Activated CD4-positive, alpha-beta T cell treated with anti-CD3 and anti-CD28 coated beads for 1 hour (primary cell): ENCODE results near the gene LAMB1.
"Not testable (repeated sequence)": the region's sequence is repeated elsewhere in the genome, so short reads cannot be mapped to it uniquely, and the experiment has no call there.

Source experiments
- DNase-seq: peaks from one replicate; pipeline ENCODE4 v3.0.0-alpha.2; 2020

LAMB1 gene

GRCh38 chr7:107967420-107967819 is 35.5 kb downstream of the LAMB1 start:
- no peak for DNase-seq

- DNase-seq: no peak
Measured at GRCh38 chr7:107966711-107967110, 36.2 kb downstream of the LAMB1 start.

- no peak for DNase-seq
Measured at GRCh38 chr7:107964510-107964909, 38.5 kb downstream of the LAMB1 start.

GRCh38 chr7:107962817-107963216 is 40.1 kb downstream of the LAMB1 start:
- DNase-seq: no peak

- DNase-seq: no peak
Measured at GRCh38 chr7:107961405-107961804, 41.6 kb downstream of the LAMB1 start.

- DNase-seq: no peak
Measured at GRCh38 chr7:107960272-107960671, 42.7 kb downstream of the LAMB1 start.

- DNase-seq: no peak
Measured at GRCh38 chr7:107959527-107959898, 43.4 kb downstream of the LAMB1 start.

GRCh38 chr7:107958764-107959526 is 44.0 kb downstream of the LAMB1 start:
- no peak for DNase-seq

GRCh38 chr7:107957436-107957835 is 45.5 kb downstream of the LAMB1 start:
- no peak for DNase-seq

- DNase-seq: not testable (repeated sequence)
Measured at GRCh38 chr7:107956950-107957349, 46.0 kb downstream of the LAMB1 start.

- no peak for DNase-seq
Measured at GRCh38 chr7:107955394-107955793, 47.6 kb downstream of the LAMB1 start.

GRCh38 chr7:107953924-107954303 is 49.0 kb downstream of the LAMB1 start:
- no peak for DNase-seq

- DNase-seq: no peak
Measured at GRCh38 chr7:107953265-107953923, 49.6 kb downstream of the LAMB1 start.

GRCh38 chr7:107951896-107952295 is 51.1 kb downstream of the LAMB1 start:
- DNase-seq: no peak

- DNase-seq: no peak
Measured at GRCh38 chr7:107951172-107951787, 51.7 kb downstream of the LAMB1 start.

GRCh38 chr7:107949443-107949935 is 53.5 kb downstream of the LAMB1 start:
- DNase-seq: no peak

- DNase-seq: no peak
Measured at GRCh38 chr7:107948645-107949442, 54.1 kb downstream of the LAMB1 start.

GRCh38 chr7:107946881-107947280 is 56.1 kb downstream of the LAMB1 start:
- no peak for DNase-seq

- no peak for DNase-seq
Measured at GRCh38 chr7:107946451-107946850, 56.5 kb downstream of the LAMB1 start.

GRCh38 chr7:107945332-107945731 is 57.6 kb downstream of the LAMB1 start:
- no peak for DNase-seq

GRCh38 chr7:107944411-107945169 is 58.4 kb downstream of the LAMB1 start:
- no peak for DNase-seq

- DNase-seq: no peak
Measured at GRCh38 chr7:107943018-107943417, 59.9 kb downstream of the LAMB1 start.
